Endothelial cell of umbilical vein (primary cell): ENCODE data around the gene TSPAN33. TPM values are rescaled to one million over a fixed set of nuclear protein-coding genes. Genes with fewer than 3 reads are reported as not detected.

Experiments used
- BruUV-seq: library from RNA; stranded (reverse); fragments of 400-500 nt; replicated peaks from 2 replicates; lab custom pipeline; 2021; lab: Mats Ljungman, UMichigan
- CTCF ChIA-PET: fragments of 300-600, 350-600 bp; sonication (Branson Sonifier 250); formaldehyde crosslinking; loops from one replicate; lab custom pipeline; 2021; ENCODE audit warnings: antibody characterized with exemption, inconsistent platforms; lab: Charles Lee
- POLR2A ChIA-PET: fragments of 300-600, 350-600 bp; sonication (Branson Sonifier 250); formaldehyde crosslinking; loops from one replicate; lab custom pipeline; 2021; ENCODE audit warnings: antibody characterized with exemption, inconsistent platforms; lab: Charles Lee
- DNase-seq: peaks from one replicate; pipeline ENCODE4 v3.0.0-alpha.2; 2011; ENCODE audit warnings: low read depth, low spot score
- FAIRE-seq: peaks from 2 replicates; lab custom pipeline; 2011; peaks lifted over from hg19 to GRCh38; lab: Jason Lieb, UNC
- H2AFZ ChIP-seq: 2 replicates; pipeline ENCODE4 v1.6.0; 2012; ENCODE audit warnings: low read depth, low read length, control low read depth, inconsistent platforms
- H3K27ac ChIP-seq: 2 replicates; pipeline ENCODE4 v1.5.1; 2011; ENCODE audit warnings: low read depth, mild to moderate bottlenecking, control low read depth, low read length, moderate library complexity; ENCODE audit not compliant: insufficient read depth
- H3K27me3 ChIP-seq, 2 experiments: 2 replicates each; pipeline versions ENCODE4 v1.6.0 to v1.6.1; 2011; ENCODE audit warnings: low read length in 2 of 2, mixed read lengths in 1 of 2; ENCODE audit not compliant: control insufficient read depth in 2 of 2, insufficient read depth in 2 of 2
- H3K36me3 ChIP-seq, 2 experiments: 2 replicates in 1 of 2; 3 replicates in 1 of 2; pipeline ENCODE4 v1.5.1; 2011; ENCODE audit warnings: low read length in 2 of 2, mild to moderate bottlenecking in 1 of 2, moderate library complexity in 1 of 2; ENCODE audit not compliant: control insufficient read depth in 2 of 2, insufficient read depth in 2 of 2; ENCODE audit errors: extremely low read depth in 1 of 2
- H3K4me1 ChIP-seq: 3 replicates; pipeline ENCODE4 v1.5.1; 2011; ENCODE audit warnings: mild to moderate bottlenecking, low read length; ENCODE audit not compliant: control insufficient read depth, insufficient read depth; ENCODE audit errors: extremely low read depth
- H3K4me2 ChIP-seq: 2 replicates; pipeline ENCODE4 v1.6.1; 2011; ENCODE audit warnings: low read length, control low read depth, mixed read lengths; ENCODE audit not compliant: insufficient read depth
- H3K4me3 ChIP-seq, 3 experiments: fragments of 200-600 bp in 1 of 3; sonication (generic), shearing (Covaris generic) in 1 of 3; replicated peaks in 1 of 3; 2 replicates each; pipeline ENCODE4 v1.5.1; 2011 to 2016; ENCODE audit warnings: control low read depth in 3 of 3, low read length in 3 of 3, mild to moderate bottlenecking in 2 of 3, inconsistent platforms in 1 of 3, low read depth in 1 of 3, moderate library complexity in 1 of 3; ENCODE audit not compliant: insufficient read depth in 1 of 3
- H3K79me2 ChIP-seq: 2 replicates; pipeline ENCODE4 v1.6.0; 2012; ENCODE audit warnings: low read length, inconsistent platforms; ENCODE audit not compliant: control insufficient read depth, insufficient read depth
- H3K9ac ChIP-seq: replicated peaks from 2 replicates; pipeline ENCODE3; 2011; ENCODE audit warnings: low read length, control low read depth; ENCODE audit not compliant: insufficient read depth; ENCODE audit errors: extremely low read depth
- H3K9me1 ChIP-seq: replicated peaks from 3 replicates; pipeline ENCODE4 v1.6.0; 2011; ENCODE audit warnings: mild to moderate bottlenecking, low read length; ENCODE audit not compliant: control insufficient read depth, insufficient read depth; ENCODE audit errors: extremely low read depth
- H3K9me3 ChIP-seq: replicated peaks from 2 replicates; pipeline ENCODE4 v1.5.1; 2012; ENCODE audit warnings: low read length, inconsistent platforms; ENCODE audit not compliant: control insufficient read depth, insufficient read depth
- H4K20me1 ChIP-seq: replicated peaks from 2 replicates; pipeline ENCODE3; 2011; ENCODE audit warnings: mild to moderate bottlenecking, low read length; ENCODE audit not compliant: control insufficient read depth, insufficient read depth; ENCODE audit errors: extremely low read depth
- CTCF ChIP-seq, 2 donors: IDR thresholded peaks; 1 replicate in 1 of 2; 2 replicates in 1 of 2; pipeline ENCODE4 v1.5.1; 2011; ENCODE audit warnings: low read length in 2 of 2, mild to moderate bottlenecking in 2 of 2, moderate library complexity in 2 of 2, control low read depth in 1 of 2, inconsistent platforms in 1 of 2, low read depth in 1 of 2; ENCODE audit not compliant: insufficient read depth in 1 of 2; ENCODE audit errors: extremely low read depth in 1 of 2
- EZH2 ChIP-seq: IDR thresholded peaks from 2 replicates; pipeline ENCODE4 v1.6.1; 2012; ENCODE audit warnings: borderline replicate concordance, low read depth, mild to moderate bottlenecking, moderate library complexity, low read length, inconsistent platforms; ENCODE audit not compliant: severe bottlenecking
- FOS ChIP-seq: IDR thresholded peaks from 2 replicates; pipeline ENCODE4 v1.6.1; 2011; ENCODE audit warnings: mild to moderate bottlenecking, low read length, moderate library complexity, borderline replicate concordance; ENCODE audit not compliant: insufficient read depth
- GATA2 ChIP-seq: IDR thresholded peaks from 2 replicates; pipeline ENCODE4 v1.7.0; 2011; ENCODE audit warnings: low read depth, mild to moderate bottlenecking, moderate library complexity, mixed read lengths, low read length; ENCODE audit not compliant: insufficient read length, insufficient read depth
- JUN ChIP-seq: IDR thresholded peaks from 2 replicates; pipeline ENCODE4 v1.6.1; 2011; ENCODE audit warnings: borderline replicate concordance, low read depth; ENCODE audit not compliant: insufficient read length, insufficient read depth
- MAX ChIP-seq: IDR thresholded peaks from 2 replicates; pipeline ENCODE4 v1.6.1; 2011; ENCODE audit not compliant: insufficient read depth, insufficient read length
- MYC ChIP-seq: IDR thresholded peaks from one replicate; pipeline ENCODE4 v1.6.1; 2011; ENCODE audit warnings: mild to moderate bottlenecking, low read depth, low read length
- POLR2A ChIP-seq: IDR thresholded peaks from 2 replicates; pipeline ENCODE4 v1.6.1; 2012; ENCODE audit warnings: low read depth, mild to moderate bottlenecking, control low read depth, low read length
- POLR2AphosphoS5 ChIP-seq: IDR thresholded peaks from 2 replicates; pipeline ENCODE4 v1.6.1; 2012; ENCODE audit warnings: low read depth, mild to moderate bottlenecking, control low read depth, low read length, moderate library complexity; ENCODE audit not compliant: insufficient read depth
- dilution Hi-C: fragments of 300-500 bp; cut with MboI; formaldehyde crosslinking; loops from one replicate; pipeline ENCODE4 v1.15.0; 2019; ENCODE audit warnings: low sequenced_read_pairs; ENCODE audit not compliant: extremely low pct_ligation_motif_present
- intact Hi-C: fragments of 100-400 bp; cut with micrococcal nuclease; formaldehyde crosslinking; loops from one replicate; pipeline ENCODE4 v1.10.0; 2022
- polyA plus RNA-seq, 4 experiments: library from polyadenylated mRNA; depleted of rRNA in 3 of 4; stranded (reverse) in 3 of 4; unstranded in 1 of 4; fragments of >200 nt; gene quantifications; 2 replicates each; pipeline versions ENCODE4 v1.2.1 to v1.2.3, GENCODE V29; 2011 to 2012; ENCODE audit warnings: missing spikeins in 1 of 4
- total RNA-seq: library from RNA; stranded (reverse); gene quantifications from 2 replicates; pipeline ENCODE4 v1.2.3, GENCODE V29; 2021

TSPAN33 gene
- total and polyA plus RNA-seq, 2 donors (not counting 3 experiments of a cell fraction or from before 2014, with no cell fraction given), result 0.21 TPM; not detected in 1

DNA sequence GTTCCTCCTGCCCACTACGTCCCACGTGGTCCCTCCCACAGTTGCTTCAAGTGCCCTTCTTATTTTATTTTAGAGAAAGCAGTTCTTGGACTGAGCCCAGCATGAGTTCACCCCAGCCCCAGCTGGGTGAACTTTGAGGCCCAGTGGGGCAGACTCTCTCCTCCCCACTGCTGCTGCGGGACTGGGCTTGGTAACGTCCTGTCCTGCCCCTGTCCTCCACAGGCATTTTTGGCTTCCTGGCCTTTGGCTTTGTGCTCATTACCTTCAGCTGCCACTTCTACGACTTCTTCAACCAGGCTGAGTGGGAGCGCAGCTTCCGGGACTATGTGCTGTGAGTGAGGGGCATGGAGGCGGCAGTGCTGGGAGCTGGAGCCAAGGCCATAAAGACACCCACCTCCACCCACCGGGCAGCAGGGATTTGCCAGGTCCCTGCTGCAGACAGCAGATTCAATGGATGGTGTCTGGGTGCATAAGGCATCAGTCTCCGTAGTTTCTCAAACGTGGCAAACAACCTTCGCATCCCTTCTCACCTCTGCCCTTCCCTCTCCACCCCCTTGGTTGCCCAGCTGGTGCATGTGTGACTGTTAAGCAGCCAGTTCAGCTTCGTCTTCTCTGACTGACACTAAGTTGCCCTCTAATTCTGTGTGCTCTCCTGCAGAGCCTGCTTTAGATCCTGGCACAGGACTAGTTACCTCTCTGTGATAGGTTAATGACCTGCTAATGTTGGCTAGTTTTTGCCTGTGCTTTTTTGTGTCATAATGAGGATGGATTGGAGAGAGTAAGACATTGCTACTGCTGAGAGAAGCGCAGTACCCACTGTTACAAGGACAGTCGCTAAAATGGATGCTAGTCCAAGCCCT lies 64.8 kb downstream of the TSPAN33 start:
- BruUV-seq, result no TSS peak
- POLR2A ChIA-PET, result no interaction called here
- CTCF ChIA-PET, result interaction anchor here (1.0 to 10.2 kb wide), 8 partner anchors 9 to 305 kb away, joined by 3 to 465 read pairs (median 5); partner anchors contain the start of gene SMO

More for the DNA sequence above, 64.8 kb downstream of the TSPAN33 start:
- no peak overlapping the region for H3K4me2 ChIP-seq
- H2AFZ ChIP-seq, result no peak overlapping the region
- H3K4me3 ChIP-seq, result no peak overlapping the region
- intact Hi-C loops, result no loop called here
- no peaks in the 10 kb centered on the region for H3K79me2 ChIP-seq
- H4K20me1 ChIP-seq, result no peaks in the 10 kb centered on the region
- no peaks in the 10 kb centered on the region for H3K27me3 ChIP-seq
- H3K36me3 ChIP-seq, result peaks cover 0 to 4% of the 10 kb centered on the region in 2 experiments
- TF ChIP-seq MAX (no peak), MYC (no peak), POLR2AphosphoS5 (no peak), GATA2 (no peak), POLR2A (no peak), JUN (no peak), FOS (no peak), CTCF (IDR thresholded peaks at IDR 0.05; ENCODE audit: extremely low read depth in 1 of 2, insufficient read depth in 1 of 2, low read depth in 1 of 2, low read length in 2 of 2) (no peak), EZH2 (no peak)
- DNase-seq (no peak), FAIRE-seq (no peak)
- dilution Hi-C loops, result no loop called here
- H3K9me1 ChIP-seq, result no peaks in the 10 kb centered on the region
- no peak overlapping the region for H3K27ac ChIP-seq
- H3K4me1 ChIP-seq, result no peaks in the 10 kb centered on the region
- H3K9me3 ChIP-seq, result no peaks in the 10 kb centered on the region
- H3K9ac ChIP-seq, result no peak overlapping the region
